BJ (cell line): ENCODE results near the gene RERE. TPM values are rescaled to one million over a fixed set of nuclear protein-coding genes. Genes with fewer than 3 reads are reported as not detected.

Experiments
- CTCF ChIA-PET: fragments of 350-600 bp; formaldehyde crosslinking; extraction: SDS; loops from one replicate; lab custom pipeline; 2021; ENCODE audit warnings: antibody characterized with exemption, inconsistent platforms; lab: Yijun Ruan, JAX
- POLR2A ChIA-PET: fragments of 300-600 bp; sonication (Branson Sonifier 250); formaldehyde crosslinking; extraction: SDS; loops from one replicate; lab custom pipeline; 2021; ENCODE audit warnings: antibody characterized with exemption; lab: Charles Lee
- DNase-seq: peaks from one replicate; pipeline ENCODE4 v3.0.0-alpha.2; 2011; ENCODE audit warnings: low read depth
- H3K27me3 ChIP-seq: 2 replicates; pipeline ENCODE4 v1.6.0; 2011; ENCODE audit warnings: low read length; ENCODE audit not compliant: control insufficient read depth, insufficient read depth
- H3K36me3 ChIP-seq: 2 replicates; pipeline ENCODE4 v1.5.1; 2011; ENCODE audit warnings: low read length; ENCODE audit not compliant: control insufficient read depth, insufficient read depth
- H3K4me3 ChIP-seq: 2 replicates; pipeline ENCODE4 v1.5.1; 2011; ENCODE audit warnings: low read depth, mild to moderate bottlenecking, control low read depth, low read length
- polyA plus RNA-seq: library from polyadenylated mRNA; depleted of rRNA; stranded (reverse); fragments of >200 nt; gene quantifications from 2 replicates; pipeline ENCODE4 v1.2.3, GENCODE V29; 2011
- TF ChIP-seq, protein P1 (sequence below): IDR thresholded peaks from 2 replicates; pipeline ENCODE4 v1.5.1; 2011; ENCODE audit warnings: low read depth, mild to moderate bottlenecking, control low read depth, inconsistent platforms, low read length, moderate library complexity; ENCODE audit not compliant: insufficient read depth

RERE gene
- polyA plus RNA-seq, 1 experiment = 3.8 TPM

GRCh38 chr1:8708259-8708658 is 109.2 kb downstream of the RERE start:
- Histone ChIP-seq H3K27me3 (no peaks in the 10 kb centered on the region), H3K4me3 (no peak overlapping the region), H3K36me3 (no peaks in the 10 kb centered on the region)
- no peak for DNase-seq
- TF ChIP-seq, protein P1, sequence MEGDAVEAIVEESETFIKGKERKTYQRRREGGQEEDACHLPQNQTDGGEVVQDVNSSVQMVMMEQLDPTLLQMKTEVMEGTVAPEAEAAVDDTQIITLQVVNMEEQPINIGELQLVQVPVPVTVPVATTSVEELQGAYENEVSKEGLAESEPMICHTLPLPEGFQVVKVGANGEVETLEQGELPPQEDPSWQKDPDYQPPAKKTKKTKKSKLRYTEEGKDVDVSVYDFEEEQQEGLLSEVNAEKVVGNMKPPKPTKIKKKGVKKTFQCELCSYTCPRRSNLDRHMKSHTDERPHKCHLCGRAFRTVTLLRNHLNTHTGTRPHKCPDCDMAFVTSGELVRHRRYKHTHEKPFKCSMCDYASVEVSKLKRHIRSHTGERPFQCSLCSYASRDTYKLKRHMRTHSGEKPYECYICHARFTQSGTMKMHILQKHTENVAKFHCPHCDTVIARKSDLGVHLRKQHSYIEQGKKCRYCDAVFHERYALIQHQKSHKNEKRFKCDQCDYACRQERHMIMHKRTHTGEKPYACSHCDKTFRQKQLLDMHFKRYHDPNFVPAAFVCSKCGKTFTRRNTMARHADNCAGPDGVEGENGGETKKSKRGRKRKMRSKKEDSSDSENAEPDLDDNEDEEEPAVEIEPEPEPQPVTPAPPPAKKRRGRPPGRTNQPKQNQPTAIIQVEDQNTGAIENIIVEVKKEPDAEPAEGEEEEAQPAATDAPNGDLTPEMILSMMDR = no peak
- ChIA-PET CTCF (interaction anchor here (2.7 kb wide), 1 partner anchor 18 kb away, joined by 13 read pairs; no protein-coding TSS in a partner anchor), POLR2A (no interaction called here)

DNA sequence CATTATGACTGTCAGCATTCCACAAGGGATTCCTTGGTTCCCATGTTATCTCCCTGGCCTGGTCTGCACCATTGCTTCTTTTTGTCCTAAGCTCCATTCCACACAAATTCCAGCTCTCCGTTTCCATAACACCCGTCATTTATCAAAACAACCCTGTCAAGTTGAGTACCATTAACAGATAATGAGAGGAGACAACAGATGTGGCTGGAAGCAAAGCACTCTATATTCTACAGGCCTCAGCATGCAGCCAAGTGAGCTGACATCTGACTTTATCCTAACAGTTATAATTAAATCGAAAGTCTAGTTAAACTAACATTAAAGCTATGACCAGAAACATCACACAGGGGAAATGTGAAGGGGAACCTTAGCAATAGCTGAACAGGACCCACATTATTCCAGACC is 110.4 kb downstream of the RERE start:
- TF ChIP-seq, protein P1 = no peak
- no peak for DNase-seq
- POLR2A ChIA-PET = no interaction called here

GRCh38 chr1:8706291-8706690 is 111.1 kb downstream of the RERE start:
- Histone ChIP-seq H3K4me3 (no peak overlapping the region), H3K27me3 (no peaks in the 10 kb centered on the region), H3K36me3 (no peaks in the 10 kb centered on the region)
- TF ChIP-seq, protein P1 = no peak
- DNase-seq = no peak
- ChIA-PET POLR2A (no interaction called here), CTCF (interaction anchor here (0.7 to 2.1 kb wide), 5 partner anchors 12 to 143 kb away, joined by 3 to 5 read pairs (median 3); no protein-coding TSS in a partner anchor)

More for the DNA sequence above, 110.4 kb downstream of the RERE start:
- Histone ChIP-seq H3K4me3 (no peak overlapping the region), H3K36me3 (no peaks in the 10 kb centered on the region), H3K27me3 (no peaks in the 10 kb centered on the region)
- CTCF ChIA-PET = interaction anchor here (0.6 to 2.1 kb wide), 6 partner anchors 11 to 315 kb away, joined by 3 to 5 read pairs (median 3); no protein-coding TSS in a partner anchor

GRCh38 chr1:8704866-8705506 is 112.5 kb downstream of the RERE start:
- ChIA-PET CTCF (interaction anchor here (1.3 to 1.5 kb wide), 3 partner anchors 13 to 144 kb away, joined by 3 read pairs; no protein-coding TSS in a partner anchor), POLR2A (no interaction called here)
- no peak for DNase-seq
- Histone ChIP-seq H3K27me3 (no peaks in the 10 kb centered on the region), H3K4me3 (no peak overlapping the region), H3K36me3 (no peaks in the 10 kb centered on the region)
- TF ChIP-seq, protein P1 = no peak
